Activated T-helper 17 cell treated with anti-CD3 and anti-CD28 coated beads, Interleukin-2, amount 50 U/mL, for 72 hours (primary cell): Measurements from ENCODE around the gene IL20RB. TPM values are rescaled to one million over a fixed set of nuclear protein-coding genes. Genes with fewer than 3 reads are reported as not detected.
A peak's percentile ranks its signal among the peaks of the same experiment; 100 is the strongest.
"Not testable (repeated sequence)": the region's sequence is repeated elsewhere in the genome, so short reads cannot be mapped to it uniquely, and the experiment has no call there.

ENCODE experiments used
- ATAC-seq: fragments of 150-1000 bp; cut with Tn5 transposase; replicated peaks from 2 replicates; pipeline ENCODE4 v1.10.0; 2021; ENCODE audit warnings: mild to moderate bottlenecking, moderate library complexity
- H3K27ac Mint-ChIP-seq: one replicate; pipeline ENCODE4 v1.8.0; 2022; ENCODE audit warnings: mixed read lengths
- H3K27me3 Mint-ChIP-seq: one replicate; pipeline ENCODE4 v1.8.0; 2022; ENCODE audit warnings: mixed read lengths
- H3K36me3 Mint-ChIP-seq: one replicate; pipeline ENCODE4 v1.8.0; 2022; ENCODE audit warnings: low read depth, mild to moderate bottlenecking, mixed read lengths
- H3K4me1 Mint-ChIP-seq: one replicate; pipeline ENCODE4 v1.8.0; 2022; ENCODE audit warnings: mixed read lengths
- H3K4me3 Mint-ChIP-seq: one replicate; pipeline ENCODE4 v1.8.0; 2022; ENCODE audit warnings: mild to moderate bottlenecking, mixed read lengths
- H3K9me3 Mint-ChIP-seq: one replicate; pipeline ENCODE4 v1.8.0; 2022; ENCODE audit warnings: mixed read lengths
- total RNA-seq, 2 donors: library from RNA; stranded (reverse); gene quantifications; one replicate each; pipeline ENCODE4 v1.2.3, GENCODE V29; 2022

Gene IL20RB
- total RNA-seq, 2 donors from 2014 or later: 1.6 to 3.7 TPM

DNA sequence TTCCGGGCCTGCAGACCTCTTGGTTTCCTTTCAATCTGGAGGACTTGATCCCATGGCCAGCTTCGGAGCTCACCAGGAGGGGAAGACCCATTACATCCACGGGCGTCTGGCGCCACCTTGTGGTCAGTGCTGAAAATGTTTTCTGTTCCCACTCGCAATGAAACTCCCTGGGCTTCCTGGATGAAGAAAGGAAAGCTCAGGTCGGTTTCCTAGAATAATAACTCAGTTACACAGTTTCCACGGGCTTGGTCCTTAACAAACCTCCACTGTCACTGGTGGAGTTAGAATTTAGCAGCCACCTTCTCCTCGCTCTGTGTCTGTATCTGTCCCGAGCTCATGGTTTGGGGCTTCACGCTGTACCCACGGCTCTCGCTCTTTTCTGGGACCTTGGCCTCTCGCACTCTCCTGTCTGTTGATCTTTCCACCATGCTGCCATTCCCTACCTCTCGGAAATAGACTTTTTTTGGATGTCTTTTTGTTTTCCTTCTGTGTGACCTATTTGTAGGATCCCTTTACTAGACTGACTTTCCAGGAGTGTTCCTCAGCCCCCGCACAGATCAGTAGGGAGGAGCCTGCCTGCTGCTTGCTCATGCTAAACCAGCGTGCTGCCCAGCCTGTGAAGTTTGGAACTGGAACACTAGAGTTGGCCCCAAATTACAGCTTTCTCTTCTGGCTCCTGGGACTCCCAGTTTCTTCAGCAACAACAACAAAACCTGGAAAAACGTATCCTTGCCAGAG is 56.3 kb downstream of the IL20RB start:
- no peaks in the 10 kb centered on the region for H3K36me3 Mint-ChIP-seq
- no peaks in the 10 kb centered on the region for H3K27me3 Mint-ChIP-seq
- H3K4me3 Mint-ChIP-seq: peak overlapping the region; percentile 81
- H3K27ac Mint-ChIP-seq: peak overlapping the region; percentile 84
- peak; percentile 93 for ATAC-seq
- peaks cover 10% of the 10 kb centered on the region for H3K4me1 Mint-ChIP-seq
- H3K9me3 Mint-ChIP-seq: no peaks in the 10 kb centered on the region

DNA sequence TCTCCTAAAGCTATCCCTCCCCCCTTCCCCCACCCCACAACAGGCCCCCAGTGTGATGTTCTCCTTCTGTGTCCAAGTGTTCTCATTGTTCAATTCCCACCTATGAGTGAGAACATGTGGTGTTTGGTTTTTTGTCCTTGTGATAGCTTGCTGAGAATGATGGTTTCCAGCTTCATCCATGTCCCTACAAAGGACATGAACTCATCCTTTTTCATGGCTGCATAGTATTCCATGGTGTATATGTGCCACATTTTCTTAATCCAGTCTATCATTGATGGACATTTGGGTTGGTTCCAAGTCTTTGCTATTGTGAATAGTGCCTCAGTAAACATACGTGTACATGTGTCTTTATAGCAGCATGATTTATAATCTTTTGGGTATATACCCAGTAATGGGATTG is 59.5 kb downstream of the IL20RB start:
- not testable (repeated sequence) for H3K27ac Mint-ChIP-seq, H3K9me3 Mint-ChIP-seq, H3K36me3 Mint-ChIP-seq, H3K27me3 Mint-ChIP-seq, ATAC-seq, H3K4me1 Mint-ChIP-seq, H3K4me3 Mint-ChIP-seq

DNA sequence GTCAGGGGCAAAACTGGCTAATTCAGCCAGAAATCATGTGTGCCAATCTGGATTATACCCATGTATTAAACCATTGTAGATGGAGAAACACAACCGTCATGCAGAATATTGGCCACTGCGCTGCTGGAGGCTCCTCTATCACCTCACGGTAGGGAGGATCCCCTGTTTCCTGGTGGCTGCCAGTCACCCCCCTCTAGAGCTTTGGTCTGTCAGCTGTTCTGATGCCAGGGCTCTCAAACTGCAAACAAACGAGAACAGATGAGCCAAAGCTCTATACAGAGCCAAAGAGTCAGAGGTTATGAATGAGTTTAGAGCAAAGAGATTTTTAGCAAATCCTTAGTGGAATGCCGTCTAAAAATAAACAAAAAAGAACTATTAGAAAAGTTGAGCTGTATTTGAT is 62.5 kb downstream of the IL20RB start:
- no peak for ATAC-seq
- H3K27ac Mint-ChIP-seq: no peak overlapping the region
- H3K27me3 Mint-ChIP-seq: peaks cover 7% of the 10 kb centered on the region
- H3K36me3 Mint-ChIP-seq: no peaks in the 10 kb centered on the region
- no peak overlapping the region for H3K4me3 Mint-ChIP-seq
- no peaks in the 10 kb centered on the region for H3K9me3 Mint-ChIP-seq
- no peaks in the 10 kb centered on the region for H3K4me1 Mint-ChIP-seq

DNA sequence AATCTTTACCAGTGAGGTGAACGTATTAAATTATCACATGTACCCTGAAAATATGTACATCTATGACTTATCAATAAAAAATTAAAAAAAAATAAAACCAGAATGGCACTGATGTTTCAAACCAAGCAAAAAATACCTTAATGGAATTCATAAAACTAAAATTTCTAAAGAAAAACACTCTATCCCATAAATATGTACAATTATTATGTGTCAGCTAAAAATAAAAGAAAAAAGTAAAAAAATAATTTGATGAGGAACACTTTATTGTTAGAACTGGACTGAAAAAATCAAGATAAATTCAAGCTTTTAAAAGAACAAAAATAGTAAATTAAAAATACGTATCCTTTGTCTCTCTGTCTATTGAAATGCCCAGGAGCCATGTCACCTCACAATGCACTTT is 63.1 kb downstream of the IL20RB start:
- no peaks in the 10 kb centered on the region for H3K4me1 Mint-ChIP-seq
- H3K27me3 Mint-ChIP-seq: peaks cover 7% of the 10 kb centered on the region
- no peak for ATAC-seq
- no peaks in the 10 kb centered on the region for H3K36me3 Mint-ChIP-seq
- H3K4me3 Mint-ChIP-seq: no peak overlapping the region
- H3K27ac Mint-ChIP-seq: no peak overlapping the region
- no peaks in the 10 kb centered on the region for H3K9me3 Mint-ChIP-seq

DNA sequence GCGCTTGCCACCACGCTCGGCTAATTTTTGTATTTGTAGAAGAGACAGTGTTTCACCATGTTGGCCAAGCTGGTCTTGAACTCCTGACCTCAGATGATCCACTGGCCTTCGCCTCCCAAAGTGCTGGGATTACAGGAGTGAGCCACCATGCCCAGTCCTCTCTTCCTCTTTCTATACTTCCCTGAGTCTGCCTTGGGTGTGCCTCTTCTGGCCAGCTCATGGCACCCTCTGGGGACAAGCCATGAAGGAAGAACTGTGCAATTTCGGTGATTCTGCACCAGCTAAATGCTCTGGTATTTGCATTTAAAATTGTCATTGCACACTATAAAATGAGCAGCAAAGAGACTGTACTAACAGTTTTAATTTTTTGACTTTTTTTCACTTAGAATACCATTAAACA is 66.6 kb downstream of the IL20RB start:
- no peak for ATAC-seq
- Mint-ChIP-seq H3K4me3 (no peak overlapping the region), H3K36me3 (no peaks in the 10 kb centered on the region), H3K9me3 (no peaks in the 10 kb centered on the region), H3K27me3 (peaks cover 20% of the 10 kb centered on the region), H3K27ac (no peak overlapping the region), H3K4me1 (no peaks in the 10 kb centered on the region)

DNA sequence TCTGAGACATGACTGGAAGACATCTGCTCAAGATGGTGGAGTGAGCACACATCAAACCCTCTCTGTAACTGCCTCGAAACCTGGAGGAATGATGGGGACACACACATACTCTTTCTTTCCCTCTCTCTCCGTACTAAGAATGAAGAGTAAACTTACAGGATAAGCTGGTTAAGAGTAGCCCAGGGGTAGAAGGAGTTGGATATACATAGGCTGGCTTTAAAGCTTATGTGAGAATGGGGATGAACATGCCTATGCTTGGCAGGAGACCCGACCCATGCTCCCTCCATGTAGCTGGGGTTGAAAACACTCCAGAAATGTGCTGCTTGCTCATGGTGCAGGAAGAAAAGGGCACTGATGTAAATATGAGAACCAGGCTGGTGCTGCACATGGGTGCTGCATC is 68.9 kb downstream of the IL20RB start:
- H3K27me3 Mint-ChIP-seq: peaks cover 30% of the 10 kb centered on the region
- ATAC-seq: no peak

DNA sequence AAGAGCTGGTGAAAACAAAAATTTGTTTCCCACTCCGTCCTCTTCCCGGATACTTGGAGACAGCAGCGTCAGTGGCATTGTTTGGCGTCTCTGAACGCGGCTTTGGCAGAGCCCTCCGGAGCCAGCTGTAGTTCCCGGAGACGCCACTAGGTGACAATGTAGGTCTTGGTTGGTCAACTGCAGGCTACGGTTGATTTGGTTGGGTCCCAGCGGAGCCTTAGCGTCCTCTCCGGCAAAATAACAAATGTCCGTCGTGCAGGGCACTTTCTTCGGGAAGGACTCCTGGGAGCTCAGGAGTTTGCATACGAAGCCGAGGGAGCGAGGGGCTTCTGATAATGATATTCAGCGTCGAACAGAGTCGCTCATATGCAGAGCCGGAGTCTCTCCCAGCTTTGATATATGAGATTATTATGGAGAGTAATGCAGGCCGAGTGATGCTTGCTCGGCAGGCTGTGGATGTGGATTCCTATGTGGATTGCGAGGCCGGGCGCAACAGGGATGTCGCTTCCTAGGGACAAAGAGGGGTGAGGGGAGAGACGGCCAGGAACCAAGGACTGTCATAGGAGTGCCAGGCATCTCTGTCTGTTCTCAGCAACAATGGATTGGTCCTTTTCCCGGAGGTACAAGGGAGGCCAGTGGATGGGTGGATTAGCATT is 74.8 kb downstream of the IL20RB start:
- peak; percentile 87 for ATAC-seq
- peaks cover 40% of the 10 kb centered on the region for H3K27me3 Mint-ChIP-seq
- peak overlapping the region; percentile 59 for H3K4me3 Mint-ChIP-seq
- H3K27ac Mint-ChIP-seq: no peak overlapping the region
- no peaks in the 10 kb centered on the region for H3K36me3 Mint-ChIP-seq
- no peaks in the 10 kb centered on the region for H3K9me3 Mint-ChIP-seq
- peaks cover 9% of the 10 kb centered on the region for H3K4me1 Mint-ChIP-seq

More for the DNA sequence above, 68.9 kb downstream of the IL20RB start:
- Mint-ChIP-seq H3K27ac (no peak overlapping the region), H3K4me1 (no peaks in the 10 kb centered on the region), H3K36me3 (no peaks in the 10 kb centered on the region), H3K4me3 (no peak overlapping the region), H3K9me3 (no peaks in the 10 kb centered on the region)

DNA sequence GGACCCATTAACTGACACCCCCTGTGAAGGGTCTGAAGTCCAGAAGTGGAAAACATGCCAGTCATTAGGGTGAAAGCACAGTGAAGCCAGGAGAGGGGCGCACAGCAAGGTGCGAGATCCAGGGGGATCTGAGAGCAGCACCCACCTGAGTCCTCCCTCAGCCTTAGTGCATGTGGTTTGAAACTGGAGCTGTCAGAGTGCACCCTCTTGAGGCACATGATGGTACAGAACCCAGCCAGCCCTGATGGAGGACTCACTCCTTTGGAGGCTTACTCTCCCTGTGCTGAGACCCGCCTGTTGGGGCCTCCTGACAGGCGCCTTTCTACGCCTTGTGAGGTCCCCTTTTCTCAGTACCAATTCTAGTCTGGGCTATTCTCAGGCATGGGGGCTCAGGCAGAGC is 77.8 kb downstream of the IL20RB start:
- peaks cover 9% of the 10 kb centered on the region for H3K4me1 Mint-ChIP-seq
- H3K9me3 Mint-ChIP-seq: no peaks in the 10 kb centered on the region
- peaks cover 24% of the 10 kb centered on the region for H3K27me3 Mint-ChIP-seq
- no peak overlapping the region for H3K4me3 Mint-ChIP-seq
- H3K36me3 Mint-ChIP-seq: no peaks in the 10 kb centered on the region
- peak; percentile 22 for ATAC-seq
- H3K27ac Mint-ChIP-seq: no peak overlapping the region

DNA sequence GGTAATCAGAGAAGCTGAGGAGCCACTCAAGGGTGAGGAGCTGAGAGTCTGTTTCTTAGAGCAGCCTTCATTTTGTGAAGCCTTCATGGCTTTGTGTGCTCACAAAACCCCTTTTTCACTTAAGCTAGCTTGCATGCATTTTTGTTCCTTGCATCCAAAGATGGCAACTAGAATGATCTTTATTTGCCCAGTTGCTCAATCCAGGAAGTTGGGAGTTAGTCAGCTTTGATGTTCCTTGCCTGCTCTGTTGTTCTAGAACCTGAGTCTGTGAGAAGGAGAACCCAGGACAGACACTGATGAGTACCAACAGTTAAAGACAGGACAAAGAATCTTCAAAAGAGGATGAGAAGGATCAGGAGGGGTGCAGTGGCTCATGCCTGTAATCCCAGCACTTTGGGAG is 81.8 kb downstream of the IL20RB start:
- Mint-ChIP-seq H3K4me1 (no peaks in the 10 kb centered on the region), H3K27me3 (peaks cover 6% of the 10 kb centered on the region), H3K36me3 (no peaks in the 10 kb centered on the region), H3K9me3 (no peaks in the 10 kb centered on the region), H3K27ac (no peak overlapping the region), H3K4me3 (no peak overlapping the region)
- no peak for ATAC-seq

DNA sequence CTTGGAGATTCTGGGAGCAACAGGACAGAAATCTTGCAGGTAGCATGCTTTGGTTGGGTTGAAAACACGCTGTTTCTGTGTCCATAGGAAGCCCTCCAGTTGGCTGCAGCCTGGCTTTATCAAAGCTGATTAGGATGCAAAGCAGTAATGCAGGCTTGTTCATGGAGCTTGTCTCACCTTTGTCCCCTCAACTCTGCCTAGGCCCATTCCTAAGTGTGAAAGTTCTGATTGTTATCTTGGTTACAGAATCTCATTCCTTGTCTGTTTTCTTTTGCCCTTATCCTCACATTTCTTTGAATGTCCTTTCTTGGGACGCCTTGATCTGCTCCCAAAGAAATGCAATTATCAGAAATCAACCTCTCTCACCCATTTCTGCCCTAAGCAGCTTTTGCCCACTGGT is 83.5 kb downstream of the IL20RB start:
- H3K27me3 Mint-ChIP-seq: peaks cover 9% of the 10 kb centered on the region
- no peaks in the 10 kb centered on the region for H3K4me1 Mint-ChIP-seq
- no peak for ATAC-seq
- H3K27ac Mint-ChIP-seq: no peak overlapping the region
- H3K9me3 Mint-ChIP-seq: no peaks in the 10 kb centered on the region
- H3K36me3 Mint-ChIP-seq: no peaks in the 10 kb centered on the region
- no peak overlapping the region for H3K4me3 Mint-ChIP-seq

DNA sequence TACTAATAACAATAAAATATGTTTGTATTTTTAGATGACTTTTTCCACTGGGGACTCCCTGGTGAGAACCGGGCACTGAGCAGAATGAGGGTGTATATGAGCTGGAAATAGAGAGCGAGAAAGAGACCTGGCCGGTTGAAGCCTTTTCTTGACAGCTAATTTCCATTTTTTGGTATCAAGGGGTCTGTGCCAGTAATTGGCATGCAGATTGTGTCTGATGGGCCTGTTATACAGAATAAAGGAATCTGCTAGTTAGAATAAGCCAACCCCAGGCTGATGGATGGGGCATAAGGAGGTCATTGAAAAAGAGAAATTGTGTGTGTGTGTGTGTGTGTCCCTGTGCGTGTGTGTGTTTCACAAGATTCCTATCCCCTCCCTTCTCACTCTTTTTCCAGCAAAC is 83.9 kb downstream of the IL20RB start:
- no peak overlapping the region for H3K27ac Mint-ChIP-seq
- no peak for ATAC-seq

DNA sequence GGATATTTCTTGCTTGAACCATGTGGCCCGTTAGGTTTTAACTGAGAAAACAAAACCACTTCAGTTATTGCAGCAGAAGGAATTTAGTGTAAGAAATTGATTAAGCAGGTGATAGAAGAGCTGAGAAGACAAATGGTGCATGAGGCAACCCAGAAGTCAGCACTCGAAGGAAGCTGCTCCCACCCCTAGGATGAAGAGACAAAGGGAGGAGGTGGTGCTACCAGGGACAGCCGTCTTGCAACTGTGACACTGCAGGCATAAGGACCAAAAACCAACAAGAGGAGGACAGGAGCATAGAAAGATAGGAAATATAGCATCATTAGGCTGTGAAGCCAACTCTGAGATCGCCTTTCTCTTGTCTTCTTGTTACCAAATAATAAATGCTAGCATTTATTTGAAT is 89.0 kb downstream of the IL20RB start:
- Mint-ChIP-seq H3K27me3 (peaks cover 21% of the 10 kb centered on the region), H3K36me3 (no peaks in the 10 kb centered on the region), H3K27ac (no peak overlapping the region), H3K4me3 (no peak overlapping the region), H3K9me3 (no peaks in the 10 kb centered on the region), H3K4me1 (no peaks in the 10 kb centered on the region)
- ATAC-seq: no peak

More for the DNA sequence above, 83.9 kb downstream of the IL20RB start:
- Mint-ChIP-seq H3K4me1 (no peaks in the 10 kb centered on the region), H3K9me3 (no peaks in the 10 kb centered on the region), H3K27me3 (peaks cover 13% of the 10 kb centered on the region), H3K4me3 (no peak overlapping the region), H3K36me3 (no peaks in the 10 kb centered on the region)

DNA sequence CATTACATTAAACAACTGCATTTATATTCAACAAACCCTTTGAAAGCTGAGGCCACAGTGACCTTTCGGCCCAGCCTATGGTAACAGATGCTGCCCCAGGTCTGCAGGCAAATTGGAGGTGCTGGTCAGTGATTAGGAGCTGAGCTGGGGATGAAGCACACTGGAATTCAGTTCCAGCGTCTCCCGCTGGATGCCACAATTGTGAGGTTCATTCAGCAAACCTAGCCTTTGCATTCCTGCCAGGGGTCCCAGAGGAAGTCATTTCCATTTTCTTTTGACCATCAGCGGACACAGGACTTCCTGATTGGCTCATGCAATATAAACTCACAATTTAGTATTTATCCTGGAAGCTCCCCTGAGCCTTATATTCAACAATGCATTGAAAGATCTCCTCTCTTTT is 89.5 kb downstream of the IL20RB start:
- H3K4me3 Mint-ChIP-seq: no peak overlapping the region

DNA sequence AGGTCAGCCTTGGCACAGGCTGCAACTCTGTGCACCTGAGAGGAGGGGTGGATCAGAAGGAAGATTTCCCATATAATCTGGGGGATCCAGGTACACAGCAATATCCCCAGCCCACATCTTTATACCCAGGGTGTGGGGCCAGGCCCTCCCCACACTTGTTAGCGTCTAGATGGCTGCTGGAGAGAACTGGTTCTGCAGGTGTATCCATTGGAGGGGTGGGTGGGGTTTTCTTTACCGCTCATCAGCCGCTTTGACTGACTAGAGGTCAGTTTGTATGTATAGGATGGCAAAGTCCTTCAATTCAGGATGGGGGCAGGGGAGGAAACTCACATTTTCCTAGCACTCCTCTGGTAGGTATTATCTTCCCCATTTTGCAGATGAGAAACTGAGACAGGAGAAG is 92.5 kb downstream of the IL20RB start:
- no peaks in the 10 kb centered on the region for H3K9me3 Mint-ChIP-seq
- H3K4me3 Mint-ChIP-seq: no peak overlapping the region
- no peaks in the 10 kb centered on the region for H3K36me3 Mint-ChIP-seq
- H3K27me3 Mint-ChIP-seq: peaks cover 14% of the 10 kb centered on the region
- no peak overlapping the region for H3K27ac Mint-ChIP-seq
- ATAC-seq: no peak
- no peaks in the 10 kb centered on the region for H3K4me1 Mint-ChIP-seq

More for the DNA sequence above, 89.5 kb downstream of the IL20RB start:
- Mint-ChIP-seq H3K9me3 (no peaks in the 10 kb centered on the region), H3K27me3 (peaks cover 21% of the 10 kb centered on the region), H3K4me1 (no peaks in the 10 kb centered on the region), H3K27ac (no peak overlapping the region), H3K36me3 (no peaks in the 10 kb centered on the region)
- ATAC-seq: no peak

DNA sequence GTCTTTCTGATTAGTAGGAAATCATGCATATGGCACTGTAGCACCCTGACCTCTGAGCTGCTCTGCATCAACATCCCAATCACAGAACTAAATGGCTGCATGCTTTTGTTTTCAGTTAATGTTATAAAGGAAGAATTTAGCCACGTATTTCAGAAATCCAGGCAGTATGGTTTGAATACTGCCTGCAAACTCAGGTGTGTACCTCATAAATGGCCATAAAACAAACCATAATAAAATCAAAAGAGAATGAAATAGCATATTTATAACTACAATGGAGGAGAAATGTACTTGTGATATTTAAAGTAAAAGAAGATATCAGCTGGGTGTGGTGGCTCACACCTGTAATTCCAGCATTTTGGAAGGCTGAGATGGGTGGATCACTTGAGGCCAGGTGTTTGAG is 94.5 kb downstream of the IL20RB start:
- Mint-ChIP-seq H3K27ac (no peak overlapping the region), H3K4me3 (no peak overlapping the region)

More for the DNA sequence above, 94.5 kb downstream of the IL20RB start:
- Mint-ChIP-seq H3K4me1 (no peaks in the 10 kb centered on the region), H3K36me3 (no peaks in the 10 kb centered on the region), H3K27me3 (peaks cover 8% of the 10 kb centered on the region), H3K9me3 (no peaks in the 10 kb centered on the region)
- ATAC-seq: no peak
